Esophagus muscularis mucosa (tissue), 4 donors: ENCODE data around the gene SAA1.

Source experiments
- EP300 ChIP-seq: sonication (generic); formaldehyde crosslinking; IDR thresholded peaks from one replicate; pipeline ENCODE4 v1.6.1; 2017; ENCODE audit warnings: antibody characterized with exemption
- POLR2A ChIP-seq: fragments of 450-650 bp; IDR thresholded peaks from one replicate; pipeline ENCODE4 v1.6.1; 2017; ENCODE audit warnings: antibody characterized with exemption, moderate library complexity, mild to moderate bottlenecking, low read depth
- POLR2AphosphoS5 ChIP-seq, 2 donors: sonication (generic); formaldehyde crosslinking; IDR thresholded peaks; one replicate each; pipeline ENCODE4 v1.6.1; 2017; ENCODE audit warnings: antibody characterized with exemption in 2 of 2
- TF ChIP-seq, protein P1 (sequence below), 3 experiments: fragments of 200-600 bp in 2 of 3; fragments of 450-650 bp in 1 of 3; sonication (generic) in 2 of 3; IDR thresholded peaks; one replicate each; pipeline ENCODE4 v1.5.1; 2017 to 2019; ENCODE audit warnings: antibody characterized with exemption in 3 of 3, mild to moderate bottlenecking in 2 of 3, moderate library complexity in 1 of 3

DNA sequence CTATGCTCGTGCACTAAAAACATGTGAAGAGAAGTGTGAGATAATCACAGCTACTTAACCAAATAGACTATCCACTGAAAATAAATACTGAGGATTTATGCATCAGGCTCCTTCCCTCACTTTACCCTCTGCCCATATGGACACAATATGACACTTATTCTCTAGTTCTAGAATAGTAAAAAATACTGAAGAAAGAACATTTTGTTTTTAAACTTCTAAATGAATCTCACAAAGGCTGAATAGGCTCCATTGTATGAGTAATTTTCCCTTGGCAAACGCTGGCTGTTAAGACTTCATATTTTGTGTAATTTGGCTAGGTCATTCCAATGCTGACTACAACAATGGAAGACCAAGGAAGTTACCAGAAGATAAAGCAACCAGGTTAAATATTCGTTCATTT lies 45.9 kb downstream of the SAA1 start:
- no peak for TF ChIP-seq POLR2A
- TF ChIP-seq, protein P1, sequence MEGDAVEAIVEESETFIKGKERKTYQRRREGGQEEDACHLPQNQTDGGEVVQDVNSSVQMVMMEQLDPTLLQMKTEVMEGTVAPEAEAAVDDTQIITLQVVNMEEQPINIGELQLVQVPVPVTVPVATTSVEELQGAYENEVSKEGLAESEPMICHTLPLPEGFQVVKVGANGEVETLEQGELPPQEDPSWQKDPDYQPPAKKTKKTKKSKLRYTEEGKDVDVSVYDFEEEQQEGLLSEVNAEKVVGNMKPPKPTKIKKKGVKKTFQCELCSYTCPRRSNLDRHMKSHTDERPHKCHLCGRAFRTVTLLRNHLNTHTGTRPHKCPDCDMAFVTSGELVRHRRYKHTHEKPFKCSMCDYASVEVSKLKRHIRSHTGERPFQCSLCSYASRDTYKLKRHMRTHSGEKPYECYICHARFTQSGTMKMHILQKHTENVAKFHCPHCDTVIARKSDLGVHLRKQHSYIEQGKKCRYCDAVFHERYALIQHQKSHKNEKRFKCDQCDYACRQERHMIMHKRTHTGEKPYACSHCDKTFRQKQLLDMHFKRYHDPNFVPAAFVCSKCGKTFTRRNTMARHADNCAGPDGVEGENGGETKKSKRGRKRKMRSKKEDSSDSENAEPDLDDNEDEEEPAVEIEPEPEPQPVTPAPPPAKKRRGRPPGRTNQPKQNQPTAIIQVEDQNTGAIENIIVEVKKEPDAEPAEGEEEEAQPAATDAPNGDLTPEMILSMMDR (IDR thresholded peaks at IDR 0.05), result no peak
- no peak for TF ChIP-seq EP300
- no peak for TF ChIP-seq POLR2AphosphoS5 (IDR thresholded peaks at IDR 0.05)
